GM10248 (cell line): ENCODE results near the gene LHPP.

Experiments used
- CTCF ChIA-PET: fragments of 300-600 bp; sonication (Branson Sonifier 250); formaldehyde crosslinking; extraction: SDS; loops from one replicate; lab custom pipeline; 2021; ENCODE audit warnings: antibody characterized with exemption; lab: Yijun Ruan, JAX
- POLR2A ChIA-PET: fragments of 350-650 bp; sonication (Branson Sonifier 250); formaldehyde crosslinking; extraction: SDS; loops from one replicate; lab custom pipeline; 2020; ENCODE audit warnings: antibody characterized with exemption; lab: Yijun Ruan, JAX
- DNase-seq: peaks from one replicate; pipeline ENCODE4 v3.0.0; 2012; ENCODE audit errors: extremely low spot score
- CTCF ChIP-seq: IDR thresholded peaks from 2 replicates; pipeline ENCODE4 v1.5.1; 2012; ENCODE audit warnings: mild to moderate bottlenecking, low read depth; ENCODE audit errors: extremely low read depth, missing control alignments, control extremely low read depth

Gene LHPP

GRCh38 chr10:124486635-124487034 lies 25.0 kb downstream of the LHPP start:
- TF ChIP-seq CTCF: no peak
- DNase-seq: no peak
- ChIA-PET CTCF (no interaction called here), POLR2A (no interaction called here)

GRCh38 chr10:124491105-124491504 lies 29.5 kb downstream of the LHPP start:
- no peak for TF ChIP-seq CTCF
- ChIA-PET POLR2A (no interaction called here), CTCF (no interaction called here)
- no peak for DNase-seq

- POLR2A ChIA-PET: no interaction called here
- no peak for DNase-seq
- TF ChIP-seq CTCF: no peak
- CTCF ChIA-PET: no interaction called here
These were observed 30.6 kb downstream of the LHPP start for GRCh38 chr10:124492266-124492665.

GRCh38 chr10:124493214-124493882 lies 31.7 kb downstream of the LHPP start:
- DNase-seq: no peak
- no peak for TF ChIP-seq CTCF
- CTCF ChIA-PET: no interaction called here
- POLR2A ChIA-PET: no interaction called here

- ChIA-PET POLR2A (no interaction called here), CTCF (no interaction called here)
- no peak for TF ChIP-seq CTCF
- DNase-seq: peak; percentile 39
These were observed 32.6 kb downstream of the LHPP start for GRCh38 chr10:124494046-124494807.

- ChIA-PET CTCF (interaction anchor here (0.8 to 0.9 kb wide), 2 partner anchors 10 to 11 kb away, joined by 3 read pairs; no protein-coding TSS in a partner anchor), POLR2A (interaction anchor here (0.7 kb wide), 1 partner anchor 201 kb away, joined by 3 read pairs; no protein-coding TSS in a partner anchor)
- no peak for TF ChIP-seq CTCF
- DNase-seq: no peak
These were observed 33.5 kb downstream of the LHPP start for GRCh38 chr10:124495162-124495561.
